Measurements from ENCODE around the gene SVIL.

- TF ChIP-seq POLR2AphosphoS5 (IDR thresholded peaks at IDR 0.05) = no peak
- TF ChIP-seq CTCF (IDR thresholded peaks at IDR 0.05 in 8 of 11, conservative IDR thresholded peaks at IDR 0.05 in 3 of 11) = no peak
- TF ChIP-seq POLR2A (IDR thresholded peaks at IDR 0.05) = no peak
Observed at GRCh38 chr10:29434111-29434510, 200.7 kb downstream of the SVIL start.

Measured in spleen (tissue), 7 donors.